Breast epithelium (tissue), 4 donors: ENCODE measurements around the gene APOE. TPM values are rescaled to one million over a fixed set of nuclear protein-coding genes. Genes with fewer than 3 reads are reported as not detected.
"Not testable (repeated sequence)": the region's sequence is repeated elsewhere in the genome, so short reads cannot be mapped to it uniquely, and the experiment has no call there.

Experiments used
- DNase-seq, 2 donors: peaks; one replicate each; pipeline ENCODE4 v3.0.0-alpha.2; 2019; ENCODE audit warnings: low spot score in 2 of 2
- H3K27ac ChIP-seq, 2 donors: fragments of 200-600 bp; sonication (generic) in 1 of 2; one replicate each; pipeline ENCODE4 v1.5.1; 2016 to 2019; ENCODE audit warnings: mild to moderate bottlenecking in 1 of 2
- H3K27me3 ChIP-seq, 2 donors: fragments of 200-600 bp; sonication (generic) in 1 of 2; one replicate each; pipeline versions ENCODE4 v1.5.1 to v1.6.0; 2017 to 2019; ENCODE audit warnings: control low read depth in 1 of 2, mild to moderate bottlenecking in 1 of 2
- H3K36me3 ChIP-seq: fragments of 200-600 bp; one replicate; pipeline ENCODE4 v1.5.1; 2019
- H3K4me1 ChIP-seq, 2 donors: fragments of 200-600 bp; sonication (generic); one replicate each; pipeline ENCODE4 v1.5.1; 2016 to 2019; ENCODE audit warnings: control low read depth in 1 of 2
- H3K4me3 ChIP-seq, 3 donors: fragments of 200-600 bp; sonication (generic); 1 replicate in 2 of 3; 2 replicates in 1 of 3; pipeline ENCODE4 v1.5.1; 2016 to 2019; ENCODE audit warnings: mild to moderate bottlenecking in 3 of 3, moderate library complexity in 2 of 3
- H3K9me3 ChIP-seq, 2 donors: fragments of 200-600 bp; sonication (generic) in 1 of 2; one replicate each; pipeline ENCODE4 v1.5.1; 2016 to 2019; ENCODE audit warnings: control low read depth in 1 of 2
- CTCF ChIP-seq, 3 donors: fragments of 450-650 bp; IDR thresholded peaks; one replicate each; pipeline ENCODE4 v1.5.1; 2016 to 2017; ENCODE audit warnings: antibody characterized with exemption in 3 of 3, mild to moderate bottlenecking in 3 of 3, moderate library complexity in 3 of 3
- POLR2A ChIP-seq: fragments of 450-650 bp; IDR thresholded peaks from one replicate; pipeline ENCODE4 v1.6.1; 2016; ENCODE audit warnings: antibody characterized with exemption, mild to moderate bottlenecking, moderate library complexity
- POLR2AphosphoS5 ChIP-seq, 3 donors: sonication (generic); formaldehyde crosslinking; IDR thresholded peaks; one replicate each; pipeline ENCODE4 v1.6.1; 2017; ENCODE audit warnings: antibody characterized with exemption in 3 of 3
- intact Hi-C: fragments of 100-400 bp; cut with DNase I; formaldehyde crosslinking; loops from one replicate; pipeline ENCODE4 v1.15.1; 2023; ENCODE audit warnings: low total_unique reads
- total RNA-seq, 3 donors: library from RNA; depleted of rRNA; stranded (reverse); fragments of >200 nt; gene quantifications; one replicate each; pipeline ENCODE4 v1.1.0, GENCODE V29; 2016

APOE gene
- total RNA-seq, 3 donors from 2014 or later, result 439 to 1,162 (median 1,092) TPM

- no peaks in the 10 kb centered on the region for H3K27me3 ChIP-seq
- H3K4me1 ChIP-seq, result peaks cover 0 to 9% of the 10 kb centered on the region in 2 donors
- no peaks in the 10 kb centered on the region for H3K9me3 ChIP-seq
- no peaks in the 10 kb centered on the region for H3K36me3 ChIP-seq
- intact Hi-C loops, result no loop called here
- H3K4me3 ChIP-seq, result no peak overlapping the region
- DNase-seq, result no peak
- no peak overlapping the region for H3K27ac ChIP-seq
- TF ChIP-seq CTCF (IDR thresholded peaks at IDR 0.05) (no peak), POLR2AphosphoS5 (IDR thresholded peaks at IDR 0.05) (peak in 1 of 3 donors; percentile 11)
Measured at GRCh38 chr19:44904426-44904994, 1.1 kb upstream of the APOE start.

GRCh38 chr19:44907613-44908012 is 2.0 kb downstream of the APOE start:
- Histone ChIP-seq H3K36me3 (no peaks in the 10 kb centered on the region), H3K27me3 (no peaks in the 10 kb centered on the region), H3K27ac (peak overlapping the region in 1 of 2 donors; percentile 87), H3K9me3 (no peaks in the 10 kb centered on the region), H3K4me1 (peaks cover 7 to 9% of the 10 kb centered on the region in 2 donors), H3K4me3 (no peak overlapping the region)
- intact Hi-C loops, result loop anchor here (5.0 kb wide), 1 partner anchor 40 kb away; the partner anchor contains the start of gene APOC2
- no peak for DNase-seq
- TF ChIP-seq CTCF (IDR thresholded peaks at IDR 0.05), result no peak
- no peak for TF ChIP-seq POLR2AphosphoS5 (IDR thresholded peaks at IDR 0.05)
- no peak for TF ChIP-seq POLR2A

- Histone ChIP-seq H3K36me3 (no peaks in the 10 kb centered on the region), H3K9me3 (no peaks in the 10 kb centered on the region), H3K27me3 (no peaks in the 10 kb centered on the region), H3K4me3 (no peak overlapping the region), H3K27ac (no peak overlapping the region), H3K4me1 (peaks cover 7 to 9% of the 10 kb centered on the region in 2 donors)
- intact Hi-C loops, result loop anchor here (5.0 kb wide), 1 partner anchor 39 kb away; the partner anchor contains the start of gene APOC2
- no peak for DNase-seq
- TF ChIP-seq CTCF (IDR thresholded peaks at IDR 0.05) (no peak), POLR2AphosphoS5 (IDR thresholded peaks at IDR 0.05) (no peak), POLR2A (no peak)
Measured at GRCh38 chr19:44908074-44908835, 2.7 kb downstream of the APOE start.

- no peak for DNase-seq
- intact Hi-C loops, result loop anchor here (5.0 kb wide), 1 partner anchor 38 kb away; the partner anchor contains the start of gene APOC2
- Histone ChIP-seq H3K9me3 (no peaks in the 10 kb centered on the region), H3K36me3 (no peaks in the 10 kb centered on the region), H3K27ac (no peak overlapping the region), H3K4me1 (peaks cover 7 to 9% of the 10 kb centered on the region in 2 donors), H3K4me3 (no peak overlapping the region), H3K27me3 (no peaks in the 10 kb centered on the region)
- TF ChIP-seq CTCF (IDR thresholded peaks at IDR 0.05) (no peak), POLR2A (no peak), POLR2AphosphoS5 (IDR thresholded peaks at IDR 0.05) (no peak)
Measured at GRCh38 chr19:44908836-44909261, 3.3 kb downstream of the APOE start.

GRCh38 chr19:44909775-44910174 is 4.2 kb downstream of the APOE start:
- no peaks in the 10 kb centered on the region for H3K27me3 ChIP-seq
- no peaks in the 10 kb centered on the region for H3K36me3 ChIP-seq
- intact Hi-C loops, result loop anchor here (5.0 kb wide), 1 partner anchor 38 kb away; the partner anchor contains the start of gene APOC2
- no peaks in the 10 kb centered on the region for H3K9me3 ChIP-seq
- H3K4me1 ChIP-seq, result peaks cover 7 to 9% of the 10 kb centered on the region in 2 donors
- TF ChIP-seq POLR2A, result no peak
- TF ChIP-seq CTCF (IDR thresholded peaks at IDR 0.05), result no peak
- no peak for TF ChIP-seq POLR2AphosphoS5 (IDR thresholded peaks at IDR 0.05)
- peak overlapping the region in 1 of 2 donors; percentile 43 for H3K27ac ChIP-seq
- H3K4me3 ChIP-seq, result no peak overlapping the region
- no peak for DNase-seq

- H3K36me3 ChIP-seq, H3K4me3 ChIP-seq, DNase-seq, intact Hi-C loops, H3K27me3 ChIP-seq, H3K4me1 ChIP-seq, H3K9me3 ChIP-seq: not testable (repeated sequence)
- peak overlapping the region in 1 of 2 donors; percentile 85 for H3K27ac ChIP-seq
Measured at GRCh38 chr19:44911896-44912295, 6.3 kb downstream of the APOE start.
